Neural cell (in vitro differentiated cells): ENCODE data around the gene LZTS3.

Experiments
- EP300 ChIP-seq: fragments of 450-650 bp; conservative IDR thresholded peaks from 2 replicates; pipeline ENCODE4 v1.6.1; 2014; ENCODE audit warnings: antibody characterized with exemption, mild to moderate bottlenecking, moderate library complexity; ENCODE audit not compliant: poor library complexity, severe bottlenecking
- EZH2 ChIP-seq: fragments of 200-600, 300-800 bp; shearing (Covaris generic), sonication (generic); IDR thresholded peaks from 2 replicates; pipeline ENCODE4 v1.6.1; 2014; ENCODE audit warnings: antibody characterized with exemption, low read length, borderline replicate concordance, mild to moderate bottlenecking; ENCODE audit not compliant: insufficient read depth, poor library complexity, severe bottlenecking
- POLR2AphosphoS5 ChIP-seq: IDR thresholded peaks from 2 replicates; pipeline ENCODE4 v1.6.1; 2012
- RAD21 ChIP-seq: fragments of 450-650 bp; conservative IDR thresholded peaks from 2 replicates; pipeline ENCODE4 v1.6.1; 2014; ENCODE audit warnings: antibody characterized with exemption, mild to moderate bottlenecking, moderate library complexity
- TAF1 ChIP-seq: IDR thresholded peaks from 2 replicates; pipeline ENCODE4 v1.6.1; 2012; ENCODE audit warnings: low read depth
- TF ChIP-seq, protein P1 (sequence below): fragments of 450-650 bp; IDR thresholded peaks from 2 replicates; pipeline ENCODE4 v1.5.1; 2014; ENCODE audit warnings: antibody characterized with exemption, mild to moderate bottlenecking, moderate library complexity; ENCODE audit not compliant: poor library complexity, severe bottlenecking
- TF ChIP-seq, protein P2 (sequence below): IDR thresholded peaks from 2 replicates; pipeline ENCODE4 v1.6.1; 2012; ENCODE audit warnings: borderline replicate concordance

DNA sequence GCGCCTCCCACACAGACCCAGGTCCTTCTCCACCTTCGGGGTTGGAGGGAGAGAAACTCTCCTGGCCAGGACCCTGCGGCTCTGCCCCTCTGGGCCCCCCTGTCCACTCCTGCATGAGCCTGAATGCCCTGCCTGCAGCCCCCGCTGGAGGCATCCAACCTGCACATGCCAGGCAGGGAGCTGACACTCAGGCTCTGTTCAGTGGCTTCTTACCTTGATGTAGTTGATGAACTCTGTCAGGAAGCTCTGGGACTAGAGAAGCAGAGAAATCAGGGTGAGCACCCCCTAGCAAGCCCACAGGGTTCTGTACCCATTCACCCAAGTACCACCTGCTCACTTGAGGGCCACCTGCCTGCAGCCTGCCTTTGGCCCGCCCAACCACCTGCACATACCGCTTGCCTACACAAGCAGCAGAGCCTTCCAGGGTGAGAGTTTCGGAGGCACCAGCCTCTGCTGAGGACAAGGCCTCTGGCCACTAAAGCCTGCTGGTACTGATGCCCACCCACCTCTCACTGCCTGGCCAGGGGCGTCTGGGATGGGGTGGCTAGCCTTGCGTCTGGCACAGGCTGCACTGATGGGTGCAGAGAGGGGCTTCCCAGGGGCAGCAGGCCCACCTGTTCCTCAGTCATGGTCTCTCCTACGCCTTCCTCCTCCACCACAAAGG, 21.4 kb upstream of the LZTS3 start:
- TF ChIP-seq, protein P1, sequence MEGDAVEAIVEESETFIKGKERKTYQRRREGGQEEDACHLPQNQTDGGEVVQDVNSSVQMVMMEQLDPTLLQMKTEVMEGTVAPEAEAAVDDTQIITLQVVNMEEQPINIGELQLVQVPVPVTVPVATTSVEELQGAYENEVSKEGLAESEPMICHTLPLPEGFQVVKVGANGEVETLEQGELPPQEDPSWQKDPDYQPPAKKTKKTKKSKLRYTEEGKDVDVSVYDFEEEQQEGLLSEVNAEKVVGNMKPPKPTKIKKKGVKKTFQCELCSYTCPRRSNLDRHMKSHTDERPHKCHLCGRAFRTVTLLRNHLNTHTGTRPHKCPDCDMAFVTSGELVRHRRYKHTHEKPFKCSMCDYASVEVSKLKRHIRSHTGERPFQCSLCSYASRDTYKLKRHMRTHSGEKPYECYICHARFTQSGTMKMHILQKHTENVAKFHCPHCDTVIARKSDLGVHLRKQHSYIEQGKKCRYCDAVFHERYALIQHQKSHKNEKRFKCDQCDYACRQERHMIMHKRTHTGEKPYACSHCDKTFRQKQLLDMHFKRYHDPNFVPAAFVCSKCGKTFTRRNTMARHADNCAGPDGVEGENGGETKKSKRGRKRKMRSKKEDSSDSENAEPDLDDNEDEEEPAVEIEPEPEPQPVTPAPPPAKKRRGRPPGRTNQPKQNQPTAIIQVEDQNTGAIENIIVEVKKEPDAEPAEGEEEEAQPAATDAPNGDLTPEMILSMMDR = no peak
- TF ChIP-seq RAD21 (no peak), POLR2AphosphoS5 (no peak), EP300 (no peak), TAF1 (no peak), EZH2 (no peak)
- TF ChIP-seq, protein P2, sequence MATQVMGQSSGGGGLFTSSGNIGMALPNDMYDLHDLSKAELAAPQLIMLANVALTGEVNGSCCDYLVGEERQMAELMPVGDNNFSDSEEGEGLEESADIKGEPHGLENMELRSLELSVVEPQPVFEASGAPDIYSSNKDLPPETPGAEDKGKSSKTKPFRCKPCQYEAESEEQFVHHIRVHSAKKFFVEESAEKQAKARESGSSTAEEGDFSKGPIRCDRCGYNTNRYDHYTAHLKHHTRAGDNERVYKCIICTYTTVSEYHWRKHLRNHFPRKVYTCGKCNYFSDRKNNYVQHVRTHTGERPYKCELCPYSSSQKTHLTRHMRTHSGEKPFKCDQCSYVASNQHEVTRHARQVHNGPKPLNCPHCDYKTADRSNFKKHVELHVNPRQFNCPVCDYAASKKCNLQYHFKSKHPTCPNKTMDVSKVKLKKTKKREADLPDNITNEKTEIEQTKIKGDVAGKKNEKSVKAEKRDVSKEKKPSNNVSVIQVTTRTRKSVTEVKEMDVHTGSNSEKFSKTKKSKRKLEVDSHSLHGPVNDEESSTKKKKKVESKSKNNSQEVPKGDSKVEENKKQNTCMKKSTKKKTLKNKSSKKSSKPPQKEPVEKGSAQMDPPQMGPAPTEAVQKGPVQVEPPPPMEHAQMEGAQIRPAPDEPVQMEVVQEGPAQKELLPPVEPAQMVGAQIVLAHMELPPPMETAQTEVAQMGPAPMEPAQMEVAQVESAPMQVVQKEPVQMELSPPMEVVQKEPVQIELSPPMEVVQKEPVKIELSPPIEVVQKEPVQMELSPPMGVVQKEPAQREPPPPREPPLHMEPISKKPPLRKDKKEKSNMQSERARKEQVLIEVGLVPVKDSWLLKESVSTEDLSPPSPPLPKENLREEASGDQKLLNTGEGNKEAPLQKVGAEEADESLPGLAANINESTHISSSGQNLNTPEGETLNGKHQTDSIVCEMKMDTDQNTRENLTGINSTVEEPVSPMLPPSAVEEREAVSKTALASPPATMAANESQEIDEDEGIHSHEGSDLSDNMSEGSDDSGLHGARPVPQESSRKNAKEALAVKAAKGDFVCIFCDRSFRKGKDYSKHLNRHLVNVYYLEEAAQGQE = no peak
